Epithelial cell of proximal tubule (primary cell): Measurements from ENCODE around the gene FGF22. TPM values are rescaled to one million over a fixed set of nuclear protein-coding genes. Genes with fewer than 3 reads are reported as not detected.

Experiments used
- DNase-seq: peaks from one replicate; pipeline ENCODE4 v3.0.0-alpha.2; 2011; ENCODE audit warnings: low read depth
- H3K4me3 ChIP-seq: 2 replicates; pipeline ENCODE4 v1.5.1; 2011; ENCODE audit warnings: low read depth, mild to moderate bottlenecking, low read length
- CTCF ChIP-seq: conservative IDR thresholded peaks from 2 replicates; pipeline ENCODE4 v1.5.1; 2012; ENCODE audit warnings: low read depth, mild to moderate bottlenecking, low read length
- total RNA-seq: library from RNA; depleted of rRNA; stranded (reverse); fragments of >200 nt; gene quantifications from 2 replicates; pipeline ENCODE4 v1.2.3, GENCODE V29; 2015

Gene FGF22
- total RNA-seq, 1 donor from 2014 or later: not detected

- DNase-seq: no peak
- no peak overlapping the region for H3K4me3 ChIP-seq
- TF ChIP-seq CTCF: no peak
These were observed 48.5 kb downstream of the FGF22 start for GRCh38 chr19:688214-688613.

- DNase-seq: no peak
- H3K4me3 ChIP-seq: no peak overlapping the region
- no peak for TF ChIP-seq CTCF
These were observed 49.3 kb downstream of the FGF22 start for GRCh38 chr19:688992-689391.

- DNase-seq: no peak
- no peak overlapping the region for H3K4me3 ChIP-seq
- TF ChIP-seq CTCF: no peak
These were observed 50.5 kb downstream of the FGF22 start for GRCh38 chr19:690203-690602.

Other genes with a start within 250 kb of the FGF22 start
- gene C2CD4C, start 230.7 kb upstream of the FGF22 start, total RNA-seq: 0.12 TPM in 1 of 2 replicates, not detected in the other
- gene SHC2, start 178.8 kb upstream of the FGF22 start, total RNA-seq: 0.07 and 2.1 TPM in 2 replicates
- gene MADCAM1, start 143.4 kb upstream of the FGF22 start, total RNA-seq: 0.17 TPM in 1 of 2 replicates, not detected in the other
- 56.4 and 78.1 TPM in 2 replicates for gene TPGS1, start 132.4 kb upstream of the FGF22 start, total RNA-seq
- 142 and 265 TPM in 2 replicates for gene CDC34, start 108.1 kb upstream of the FGF22 start, total RNA-seq
- not detected in 2 replicates for gene GZMM, start 95.8 kb upstream of the FGF22 start, total RNA-seq
- 705 and 835 TPM in 2 replicates for gene BSG, start 67.3 kb upstream of the FGF22 start, total RNA-seq
- 0.22 TPM in 1 of 2 replicates, not detected in the other for gene HCN2, start 50.0 kb upstream of the FGF22 start, total RNA-seq
- gene POLRMT, start 6.3 kb upstream of the FGF22 start, total RNA-seq: 37.9 and 60.0 TPM in 2 replicates
- gene RNF126, start 23.3 kb downstream of the FGF22 start, total RNA-seq: 102 and 161 TPM in 2 replicates
- gene FSTL3, start 36.5 kb downstream of the FGF22 start, total RNA-seq: 199 and 483 TPM in 2 replicates
- not detected in 2 replicates for gene PRSS57, start 55.6 kb downstream of the FGF22 start, total RNA-seq
- 3.2 and 17.1 TPM in 2 replicates for gene PALM, start 69.1 kb downstream of the FGF22 start, total RNA-seq
- 25.2 and 41.5 TPM in 2 replicates for gene MISP, start 111.2 kb downstream of the FGF22 start, total RNA-seq
- gene PTBP1, start 157.6 kb downstream of the FGF22 start, total RNA-seq: 186 and 453 TPM in 2 replicates
- 0.07 and 0.75 TPM in 2 replicates for gene PLPPR3, start 182.1 kb downstream of the FGF22 start, total RNA-seq
- not detected in 2 replicates for gene AZU1, start 188.0 kb downstream of the FGF22 start, total RNA-seq
- not detected in 2 replicates for gene PRTN3, start 201.1 kb downstream of the FGF22 start, total RNA-seq
- not detected in 2 replicates for gene ELANE, start 212.4 kb downstream of the FGF22 start, total RNA-seq
- gene CFD, start 219.8 kb downstream of the FGF22 start, total RNA-seq: 3.2 and 5.2 TPM in 2 replicates